ENCODE results near the gene ASTN2.

The ASTN2 gene

DNA sequence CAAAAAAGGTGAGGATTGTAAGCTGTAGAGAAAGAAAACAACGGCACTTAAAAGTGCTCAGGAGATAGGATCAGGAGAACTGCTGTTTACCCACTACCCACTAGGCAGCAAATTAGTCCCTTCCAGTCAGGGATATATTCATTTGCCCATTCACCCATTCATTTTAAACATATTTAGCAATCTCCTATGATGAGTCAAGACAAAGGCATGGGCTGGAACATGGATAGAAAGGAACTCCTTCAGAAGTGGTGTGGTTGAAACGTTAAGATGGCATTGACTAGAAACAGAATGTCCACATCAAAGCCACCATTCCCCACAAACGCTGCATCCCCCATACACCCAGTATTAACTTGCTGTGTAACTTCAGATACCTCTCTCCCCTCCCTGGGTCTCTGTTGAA lies 225.7 kb downstream of the ASTN2 start:
- DNase-seq (ENCODE audit: low spot score) = no peak
- in situ Hi-C loops (cut with MboI; ENCODE audit: low pct_unique_long_range_greater_than_20kb, low sequenced_read_pairs, unreplicated experiment) = no loop called here
- TF ChIP-seq, protein P1, sequence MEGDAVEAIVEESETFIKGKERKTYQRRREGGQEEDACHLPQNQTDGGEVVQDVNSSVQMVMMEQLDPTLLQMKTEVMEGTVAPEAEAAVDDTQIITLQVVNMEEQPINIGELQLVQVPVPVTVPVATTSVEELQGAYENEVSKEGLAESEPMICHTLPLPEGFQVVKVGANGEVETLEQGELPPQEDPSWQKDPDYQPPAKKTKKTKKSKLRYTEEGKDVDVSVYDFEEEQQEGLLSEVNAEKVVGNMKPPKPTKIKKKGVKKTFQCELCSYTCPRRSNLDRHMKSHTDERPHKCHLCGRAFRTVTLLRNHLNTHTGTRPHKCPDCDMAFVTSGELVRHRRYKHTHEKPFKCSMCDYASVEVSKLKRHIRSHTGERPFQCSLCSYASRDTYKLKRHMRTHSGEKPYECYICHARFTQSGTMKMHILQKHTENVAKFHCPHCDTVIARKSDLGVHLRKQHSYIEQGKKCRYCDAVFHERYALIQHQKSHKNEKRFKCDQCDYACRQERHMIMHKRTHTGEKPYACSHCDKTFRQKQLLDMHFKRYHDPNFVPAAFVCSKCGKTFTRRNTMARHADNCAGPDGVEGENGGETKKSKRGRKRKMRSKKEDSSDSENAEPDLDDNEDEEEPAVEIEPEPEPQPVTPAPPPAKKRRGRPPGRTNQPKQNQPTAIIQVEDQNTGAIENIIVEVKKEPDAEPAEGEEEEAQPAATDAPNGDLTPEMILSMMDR (IDR thresholded peaks at IDR 0.05; ENCODE audit: extremely low read depth, insufficient read depth, missing control alignments) = no peak

DNA sequence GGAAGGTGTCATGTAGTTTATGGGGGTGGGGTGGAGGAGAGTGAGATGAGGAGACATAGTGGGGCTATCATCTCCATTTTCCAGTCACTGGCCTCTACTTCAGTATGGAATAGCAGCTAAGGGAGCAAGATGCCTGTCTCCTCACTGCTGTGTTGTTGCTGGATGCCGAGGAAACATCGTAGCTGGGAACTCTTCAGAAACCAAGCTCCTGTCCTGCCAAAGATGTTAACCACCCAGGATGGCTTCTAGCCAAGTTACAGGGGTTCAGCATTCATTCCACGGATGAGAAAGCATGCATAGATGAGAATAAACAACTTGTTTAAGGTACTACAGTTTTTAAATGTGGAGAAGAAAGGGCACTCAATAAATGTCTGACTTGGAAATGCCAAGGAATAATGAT lies 226.5 kb downstream of the ASTN2 start:
- TF ChIP-seq, protein P1 (IDR thresholded peaks at IDR 0.05; ENCODE audit: extremely low read depth, insufficient read depth, missing control alignments) = no peak
- DNase-seq (ENCODE audit: low spot score) = no peak
- in situ Hi-C loops (cut with MboI; ENCODE audit: low pct_unique_long_range_greater_than_20kb, low sequenced_read_pairs, unreplicated experiment) = no loop called here

DNA sequence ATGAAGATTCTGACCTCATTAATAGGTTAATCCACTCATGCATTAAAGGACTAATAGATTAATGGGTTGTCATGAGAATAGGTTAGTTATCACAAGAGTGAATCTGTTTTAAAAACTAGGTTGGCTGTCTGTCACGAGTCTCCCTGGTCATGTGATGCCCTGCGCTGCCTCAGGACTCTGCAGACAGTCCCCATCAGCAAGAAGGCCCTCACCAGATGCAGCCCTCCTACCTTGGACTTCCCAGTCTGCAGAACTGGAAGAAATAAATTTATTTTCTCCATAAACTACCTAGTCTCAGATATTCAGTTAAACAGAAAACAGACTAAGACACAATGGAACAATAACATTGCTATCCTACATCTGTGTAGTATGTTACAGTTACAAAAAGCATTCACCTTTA lies 227.4 kb downstream of the ASTN2 start:
- TF ChIP-seq, protein P1 (IDR thresholded peaks at IDR 0.05; ENCODE audit: extremely low read depth, insufficient read depth, missing control alignments) = no peak
- in situ Hi-C loops (cut with MboI; ENCODE audit: low pct_unique_long_range_greater_than_20kb, low sequenced_read_pairs, unreplicated experiment) = no loop called here
- DNase-seq (ENCODE audit: low spot score) = no peak

DNA sequence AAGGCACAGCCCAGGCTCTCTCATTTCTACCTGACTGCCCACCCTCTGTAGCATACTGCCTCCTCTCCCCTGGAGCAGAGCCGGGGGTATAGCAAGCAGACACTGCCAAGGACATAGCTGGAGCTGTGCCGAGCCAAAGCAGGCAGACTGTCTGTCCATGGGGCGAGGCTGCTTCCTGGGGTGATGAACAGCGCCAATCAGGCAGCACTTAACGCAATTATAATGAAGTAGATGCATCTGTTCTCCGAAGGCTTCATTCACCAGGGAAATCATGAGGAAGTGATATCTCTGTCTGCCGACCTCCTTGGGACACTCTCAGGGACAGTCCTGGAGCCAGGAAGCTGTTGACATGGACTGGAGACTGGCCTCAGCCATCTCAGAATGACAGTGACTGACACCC lies 230.7 kb downstream of the ASTN2 start:
- in situ Hi-C loops (cut with MboI; ENCODE audit: low pct_unique_long_range_greater_than_20kb, low sequenced_read_pairs, unreplicated experiment) = no loop called here
- no peak for DNase-seq (ENCODE audit: low spot score)
- TF ChIP-seq, protein P1 (IDR thresholded peaks at IDR 0.05; ENCODE audit: extremely low read depth, insufficient read depth, missing control alignments) = no peak

DNA sequence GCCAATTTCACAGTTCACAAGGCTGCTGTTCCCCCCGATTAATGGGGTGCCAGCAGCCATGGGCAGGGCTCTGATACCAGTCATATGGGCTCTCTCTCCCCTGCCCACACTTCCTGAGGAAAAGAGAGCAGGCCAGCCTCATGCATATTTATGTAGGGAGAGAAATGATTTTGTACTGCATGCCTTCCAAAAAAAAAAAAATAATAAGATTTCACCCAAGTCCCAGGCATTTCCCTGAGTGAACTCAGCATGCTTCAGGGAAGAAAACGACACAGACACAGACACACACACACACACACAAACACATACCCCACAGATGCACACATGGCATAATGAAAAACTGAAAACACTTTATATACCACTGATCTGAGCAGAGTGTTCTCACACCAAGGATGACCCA lies 232.8 kb downstream of the ASTN2 start:
- no peak for DNase-seq (ENCODE audit: low spot score)
- TF ChIP-seq, protein P1 (IDR thresholded peaks at IDR 0.05; ENCODE audit: extremely low read depth, insufficient read depth, missing control alignments) = no peak
- in situ Hi-C loops (cut with MboI; ENCODE audit: low pct_unique_long_range_greater_than_20kb, low sequenced_read_pairs, unreplicated experiment) = no loop called here

DNA sequence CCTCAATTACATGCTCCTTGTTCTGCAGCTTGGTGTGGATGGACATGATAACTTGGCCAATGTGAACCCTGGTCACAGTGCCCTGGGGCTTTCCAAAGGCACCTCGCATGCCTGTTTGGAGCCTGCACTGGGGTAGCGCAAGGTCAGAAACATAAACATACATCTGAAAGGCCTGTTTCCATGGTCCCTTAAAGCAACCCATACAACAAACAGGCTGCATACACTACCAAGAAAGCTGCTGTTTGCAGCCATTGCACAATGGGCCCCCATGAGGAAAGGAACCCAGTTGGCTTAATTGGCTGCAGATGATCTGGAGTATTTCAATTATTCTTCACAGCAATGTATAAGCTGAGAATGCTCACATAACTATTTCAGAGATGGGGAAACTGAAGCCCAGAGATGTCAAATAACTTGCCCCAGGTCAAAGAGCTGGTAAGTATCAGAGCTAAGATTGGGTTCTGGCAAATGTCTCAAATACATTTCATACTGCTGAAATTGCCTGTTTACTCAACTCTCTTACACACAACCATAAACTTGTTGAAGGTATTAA lies 233.9 kb downstream of the ASTN2 start:
- in situ Hi-C loops (cut with MboI; ENCODE audit: low pct_unique_long_range_greater_than_20kb, low sequenced_read_pairs, unreplicated experiment) = no loop called here
- TF ChIP-seq, protein P1 (IDR thresholded peaks at IDR 0.05; ENCODE audit: extremely low read depth, insufficient read depth, missing control alignments) = no peak
- DNase-seq (ENCODE audit: low spot score) = no peak

Measured in GM13977 (cell line).